ENCODE data around the gene MTM1.

The MTM1 gene

DNA sequence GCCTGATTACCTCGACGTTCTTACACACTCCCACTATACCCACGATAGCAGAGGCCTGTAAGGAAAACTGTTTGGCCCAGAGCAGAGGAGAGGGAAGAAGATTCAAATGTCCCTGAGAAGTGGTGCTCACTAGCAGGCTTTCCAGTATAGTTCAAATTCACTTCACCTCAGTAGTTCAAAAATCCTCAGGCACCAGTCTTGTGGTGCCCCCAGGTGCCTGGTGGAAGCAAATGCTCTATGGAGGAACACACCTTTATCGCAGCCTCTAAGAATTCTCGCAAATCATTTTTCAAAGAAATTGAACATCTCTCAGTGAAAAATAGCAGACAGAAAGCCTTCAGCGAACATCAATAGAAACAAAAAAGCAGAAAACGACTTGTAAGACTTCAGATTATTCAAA lies 112.6 kb downstream of the MTM1 start:
- no peak for DNase-seq

- DNase-seq, result no peak
Observed at GRCh38 chrX:150683112-150683511, 114.7 kb downstream of the MTM1 start.

GRCh38 chrX:150683536-150684146 lies 115.2 kb downstream of the MTM1 start:
- DNase-seq, result peak in 1 of 2 donors; percentile 70

DNA sequence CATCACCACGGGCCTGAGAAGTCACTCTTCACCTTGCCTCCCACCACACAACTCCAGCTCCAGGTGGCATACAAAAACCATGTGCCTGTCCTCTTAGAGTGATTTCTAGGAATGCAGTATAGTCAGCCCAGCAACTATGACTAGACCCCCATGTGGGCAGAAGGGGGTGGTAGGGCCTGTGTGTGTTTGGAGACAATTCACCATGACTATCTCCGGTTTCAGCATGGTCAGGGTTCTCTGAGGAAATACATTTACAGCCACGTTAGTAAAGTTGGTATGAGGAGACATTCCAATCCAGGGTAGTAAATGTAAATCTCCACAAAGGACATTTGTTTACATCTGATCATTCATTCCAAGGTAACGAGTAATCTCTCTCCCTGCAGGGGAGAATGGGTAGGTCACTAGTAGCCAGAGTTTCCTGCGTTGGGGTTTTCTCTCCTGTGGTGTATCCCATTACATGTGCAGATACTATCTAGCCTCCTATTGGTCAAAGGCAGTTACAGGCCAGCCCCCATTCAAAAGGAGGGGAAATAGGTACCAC lies 120.6 kb downstream of the MTM1 start:
- DNase-seq, result no peak

- DNase-seq, result no peak
Observed at GRCh38 chrX:150690126-150690525, 121.7 kb downstream of the MTM1 start.

DNA sequence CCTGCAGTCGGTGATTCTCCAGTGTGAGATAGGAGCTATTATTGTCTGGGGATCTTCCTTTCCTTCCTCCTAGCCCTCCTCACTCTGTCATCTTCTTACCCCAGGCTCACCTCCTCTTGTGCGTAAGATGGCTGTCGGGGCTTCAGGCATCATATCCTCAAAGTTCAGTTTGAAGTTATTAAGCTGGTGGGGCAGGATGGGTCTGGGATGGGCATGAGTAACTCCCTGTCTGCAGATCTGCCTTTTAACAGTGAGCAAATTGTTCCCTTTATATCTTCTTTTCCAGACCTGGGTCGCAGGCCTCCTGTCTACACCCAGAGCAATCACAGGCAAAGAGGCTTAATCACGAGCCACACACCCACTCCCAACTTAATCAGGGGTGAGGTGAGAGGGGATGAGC lies 123.9 kb downstream of the MTM1 start:
- DNase-seq, result peak in 1 of 2 donors; percentile 2

GRCh38 chrX:150692831-150693724 lies 124.7 kb downstream of the MTM1 start, which contains the start of gene MTMR1:
Gene MTMR1 (plus strand): TSS chrX:150693396. CDS start chrX:150693531, 135 bp downstream.
- DNase-seq, result peak; percentile 57 to 58

DNA sequence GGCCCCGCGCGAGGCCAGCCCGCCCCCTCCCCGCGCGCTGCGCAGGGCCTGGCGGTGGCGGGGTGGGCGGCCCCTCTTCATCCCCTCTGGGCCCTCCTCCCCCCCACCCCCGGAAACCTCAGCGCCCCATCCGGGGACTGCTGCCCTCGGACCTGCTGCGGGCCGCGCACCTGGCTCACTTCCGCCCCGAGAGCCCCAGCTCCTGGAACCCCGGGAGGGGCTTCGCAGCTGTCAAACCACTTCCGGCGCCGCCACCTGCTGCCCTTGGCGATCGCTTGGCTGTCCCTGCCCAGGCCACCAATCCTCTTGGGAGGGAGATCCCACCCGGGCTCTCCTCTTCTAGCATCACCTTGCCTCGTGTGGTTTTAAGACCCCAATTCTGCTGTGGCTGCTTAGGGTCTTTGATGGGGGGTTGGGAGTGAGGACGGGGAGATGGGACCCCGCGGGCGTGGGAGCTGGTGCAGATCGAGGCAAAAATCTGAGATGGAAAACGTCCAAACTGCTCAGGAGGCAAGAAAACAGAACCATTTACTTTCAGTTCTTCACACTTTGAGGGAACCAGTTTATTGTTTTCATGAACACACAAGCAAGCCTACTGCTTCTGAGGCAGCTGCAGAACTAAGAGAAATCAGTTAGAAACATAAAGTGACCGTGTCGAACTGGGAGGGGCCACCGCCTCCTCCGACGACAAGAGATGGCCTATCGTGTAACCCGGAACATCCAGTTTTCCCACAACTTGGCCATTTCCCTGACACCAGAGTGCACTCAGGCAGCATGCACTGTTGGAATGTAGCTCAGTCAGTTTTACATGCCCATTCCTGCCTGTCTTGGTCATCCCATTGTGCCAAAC lies 125.5 kb downstream of the MTM1 start:
- peak; percentile 74 to 81 for DNase-seq

DNA sequence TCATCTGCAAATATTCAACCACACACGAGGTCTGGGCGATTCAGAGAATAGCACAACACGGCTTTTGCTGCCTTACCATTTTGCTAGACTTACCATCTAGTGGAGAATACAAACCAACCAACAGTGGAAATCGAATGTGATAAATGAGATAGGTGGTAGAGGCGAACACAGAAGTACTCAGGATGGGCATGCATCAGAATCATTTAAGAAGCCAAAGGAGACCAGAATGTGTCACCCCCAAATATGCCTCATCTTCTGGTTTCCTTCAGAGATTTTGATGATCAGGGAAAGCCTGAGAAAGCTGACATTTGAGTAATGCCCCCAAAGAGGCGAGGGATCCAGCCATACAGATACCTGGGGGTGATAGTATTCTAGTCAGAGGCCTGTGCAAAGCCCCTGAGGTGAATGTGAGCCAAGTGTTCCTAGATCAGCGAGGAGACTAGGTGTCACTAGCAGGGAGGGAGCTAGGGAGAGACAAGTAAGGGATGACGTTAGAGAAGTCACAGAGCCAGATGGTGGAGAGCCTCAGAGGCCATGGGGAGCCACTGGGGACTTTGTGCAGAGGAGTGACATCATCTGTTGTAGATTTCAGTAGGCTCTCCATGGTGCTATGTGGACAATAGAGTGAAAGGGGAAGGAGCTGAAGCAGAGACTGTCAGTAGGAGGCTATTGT lies 126.5 kb downstream of the MTM1 start:
- DNase-seq, result peak; percentile 22 to 43

GRCh38 chrX:150696331-150696730 lies 127.9 kb downstream of the MTM1 start:
- peak in 1 of 2 donors; percentile 13 for DNase-seq

GRCh38 chrX:150696866-150697265 lies 128.4 kb downstream of the MTM1 start:
- no peak for DNase-seq

DNA sequence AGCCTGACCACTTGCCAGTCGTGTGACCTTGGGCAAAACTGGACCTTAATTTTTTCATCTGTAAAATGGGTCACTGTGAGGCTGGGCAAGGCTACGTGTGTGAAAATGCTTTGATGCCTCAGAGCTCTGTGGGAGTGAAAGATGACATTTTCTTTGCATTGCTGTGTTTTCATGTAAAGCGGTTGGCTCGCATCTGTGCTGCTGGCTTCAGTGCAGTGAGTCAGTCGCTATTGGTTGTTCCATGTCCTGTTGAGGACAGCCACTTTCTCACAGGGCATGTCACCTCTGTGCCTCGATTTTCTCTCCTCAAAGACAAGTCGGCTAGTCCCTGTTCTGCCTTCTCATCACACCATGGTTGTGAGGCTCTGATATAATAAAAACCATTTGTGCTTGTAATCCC lies 129.2 kb downstream of the MTM1 start:
- no peak for DNase-seq

DNA sequence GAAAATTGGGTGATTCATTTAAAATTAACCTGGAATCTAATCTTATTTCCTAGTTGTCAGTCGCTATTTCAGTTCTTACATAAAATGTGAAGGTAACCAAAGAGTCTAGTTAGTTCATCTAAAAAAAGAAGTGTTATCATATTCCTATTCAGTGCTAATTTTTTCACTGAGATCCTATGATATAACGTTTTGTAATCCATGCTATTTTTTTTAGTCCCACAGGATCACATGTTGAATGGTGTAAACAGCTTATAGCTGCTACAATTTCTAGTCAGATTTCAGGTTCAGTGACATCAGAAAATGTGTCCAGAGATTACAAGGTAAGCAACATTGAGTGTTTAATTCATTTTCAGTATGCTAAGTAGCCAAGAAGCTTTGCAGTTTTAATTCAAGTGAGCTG lies 130.6 kb downstream of the MTM1 start:
- DNase-seq, result no peak

- no peak for DNase-seq
Observed at GRCh38 chrX:150700107-150700506, 131.7 kb downstream of the MTM1 start.

GRCh38 chrX:150701377-150701776 lies 133.0 kb downstream of the MTM1 start:
- no peak for DNase-seq

DNA sequence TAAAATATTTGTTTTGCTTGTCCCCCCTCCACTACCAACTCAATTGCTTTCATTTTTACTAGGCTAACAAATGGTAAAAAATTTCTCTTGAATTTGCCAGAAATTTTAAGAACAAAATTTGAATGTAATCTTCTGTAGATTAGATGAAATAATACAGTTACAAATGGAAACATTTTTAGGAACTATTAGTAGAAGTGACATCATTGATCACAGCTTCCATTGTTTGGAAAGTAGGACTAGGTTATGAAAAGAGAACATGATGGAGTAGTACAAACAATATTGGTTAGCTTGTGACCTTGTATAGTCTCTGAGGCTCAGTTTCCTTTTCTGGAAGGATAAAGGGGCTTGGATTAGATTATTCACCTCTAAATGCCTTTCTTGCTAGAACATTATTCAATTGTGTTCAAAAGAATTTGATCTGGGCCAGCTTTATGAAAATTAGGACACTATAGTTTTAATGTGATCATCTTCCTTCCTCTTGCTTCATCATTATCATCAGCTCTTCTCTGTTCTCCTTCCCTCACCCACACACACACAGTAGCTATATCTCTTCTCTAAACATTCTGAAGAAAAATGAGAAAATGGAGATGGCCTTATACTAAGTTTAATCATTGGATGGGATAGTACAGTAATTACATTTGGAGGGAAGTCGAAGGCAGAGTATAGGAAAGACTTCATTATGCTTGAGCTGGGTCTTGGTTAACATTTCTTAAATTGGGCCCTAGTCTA lies 134.7 kb downstream of the MTM1 start:
- DNase-seq, result no peak

- DNase-seq, result no peak
Observed at GRCh38 chrX:150703695-150703974, 135.2 kb downstream of the MTM1 start.

- DNase-seq, result no peak
Observed at GRCh38 chrX:150704030-150704613, 135.7 kb downstream of the MTM1 start.

DNA sequence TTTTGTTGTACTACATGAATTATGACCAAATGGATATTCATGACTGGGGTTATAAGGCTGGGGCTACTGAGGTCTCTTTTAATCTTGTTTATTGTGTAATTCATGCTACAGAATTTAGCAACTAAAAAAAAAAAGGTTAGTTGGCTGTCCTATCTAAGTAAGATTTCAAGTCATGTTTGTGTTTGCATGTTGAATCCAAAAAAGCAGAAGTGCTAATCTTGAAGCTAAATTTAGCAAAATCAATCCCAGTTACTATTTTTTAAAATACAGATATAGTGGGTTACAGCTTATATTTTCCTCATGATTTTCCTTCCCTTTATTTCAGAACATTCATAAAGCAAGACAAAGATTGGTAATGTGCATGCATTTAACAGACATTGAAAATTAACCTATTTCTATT lies 144.2 kb downstream of the MTM1 start:
- DNase-seq, result no peak

GRCh38 chrX:150715184-150715583 lies 146.8 kb downstream of the MTM1 start:
- DNase-seq, result no peak

GRCh38 chrX:150719621-150720020 lies 151.2 kb downstream of the MTM1 start:
- no peak for DNase-seq

All from CD4-positive, alpha-beta T cell treated with Interleukin-1 beta for 1 hour (primary cell).